ENCODE results near the gene HKDC1.
"Not testable (repeated sequence)": the region's sequence is repeated elsewhere in the genome, so short reads cannot be mapped to it uniquely, and the experiment has no call there.

Gene HKDC1, protein sequence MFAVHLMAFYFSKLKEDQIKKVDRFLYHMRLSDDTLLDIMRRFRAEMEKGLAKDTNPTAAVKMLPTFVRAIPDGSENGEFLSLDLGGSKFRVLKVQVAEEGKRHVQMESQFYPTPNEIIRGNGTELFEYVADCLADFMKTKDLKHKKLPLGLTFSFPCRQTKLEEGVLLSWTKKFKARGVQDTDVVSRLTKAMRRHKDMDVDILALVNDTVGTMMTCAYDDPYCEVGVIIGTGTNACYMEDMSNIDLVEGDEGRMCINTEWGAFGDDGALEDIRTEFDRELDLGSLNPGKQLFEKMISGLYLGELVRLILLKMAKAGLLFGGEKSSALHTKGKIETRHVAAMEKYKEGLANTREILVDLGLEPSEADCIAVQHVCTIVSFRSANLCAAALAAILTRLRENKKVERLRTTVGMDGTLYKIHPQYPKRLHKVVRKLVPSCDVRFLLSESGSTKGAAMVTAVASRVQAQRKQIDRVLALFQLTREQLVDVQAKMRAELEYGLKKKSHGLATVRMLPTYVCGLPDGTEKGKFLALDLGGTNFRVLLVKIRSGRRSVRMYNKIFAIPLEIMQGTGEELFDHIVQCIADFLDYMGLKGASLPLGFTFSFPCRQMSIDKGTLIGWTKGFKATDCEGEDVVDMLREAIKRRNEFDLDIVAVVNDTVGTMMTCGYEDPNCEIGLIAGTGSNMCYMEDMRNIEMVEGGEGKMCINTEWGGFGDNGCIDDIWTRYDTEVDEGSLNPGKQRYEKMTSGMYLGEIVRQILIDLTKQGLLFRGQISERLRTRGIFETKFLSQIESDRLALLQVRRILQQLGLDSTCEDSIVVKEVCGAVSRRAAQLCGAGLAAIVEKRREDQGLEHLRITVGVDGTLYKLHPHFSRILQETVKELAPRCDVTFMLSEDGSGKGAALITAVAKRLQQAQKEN

DNA sequence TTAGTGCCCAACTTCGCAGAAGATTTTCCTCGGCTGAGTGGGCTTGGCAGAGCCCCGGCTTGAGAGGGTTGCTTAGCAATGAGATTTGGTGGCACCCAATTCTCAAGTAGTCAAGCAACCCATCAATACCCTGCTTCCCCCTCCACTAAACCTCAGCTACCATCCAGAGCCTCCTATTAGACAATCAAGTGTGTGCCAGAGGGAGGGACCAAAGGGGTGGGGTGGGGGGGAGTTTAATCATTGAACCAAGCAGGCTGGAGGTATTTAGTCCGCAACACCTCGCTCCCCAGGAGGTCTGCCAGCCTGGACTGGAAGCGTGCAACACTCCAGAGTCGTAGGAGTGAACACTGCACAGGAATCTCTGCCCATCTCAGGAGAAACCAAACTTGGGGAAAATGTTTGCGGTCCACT, at the start of gene HKDC1:
TSS of gene HKDC1 (plus strand) at position 292 of the 411 bp plus-strand sequence. CDS start at position 396, 104 bp downstream.
- DNase-seq: peak in 2 of 51 donors; percentile 6 to 7

DNA sequence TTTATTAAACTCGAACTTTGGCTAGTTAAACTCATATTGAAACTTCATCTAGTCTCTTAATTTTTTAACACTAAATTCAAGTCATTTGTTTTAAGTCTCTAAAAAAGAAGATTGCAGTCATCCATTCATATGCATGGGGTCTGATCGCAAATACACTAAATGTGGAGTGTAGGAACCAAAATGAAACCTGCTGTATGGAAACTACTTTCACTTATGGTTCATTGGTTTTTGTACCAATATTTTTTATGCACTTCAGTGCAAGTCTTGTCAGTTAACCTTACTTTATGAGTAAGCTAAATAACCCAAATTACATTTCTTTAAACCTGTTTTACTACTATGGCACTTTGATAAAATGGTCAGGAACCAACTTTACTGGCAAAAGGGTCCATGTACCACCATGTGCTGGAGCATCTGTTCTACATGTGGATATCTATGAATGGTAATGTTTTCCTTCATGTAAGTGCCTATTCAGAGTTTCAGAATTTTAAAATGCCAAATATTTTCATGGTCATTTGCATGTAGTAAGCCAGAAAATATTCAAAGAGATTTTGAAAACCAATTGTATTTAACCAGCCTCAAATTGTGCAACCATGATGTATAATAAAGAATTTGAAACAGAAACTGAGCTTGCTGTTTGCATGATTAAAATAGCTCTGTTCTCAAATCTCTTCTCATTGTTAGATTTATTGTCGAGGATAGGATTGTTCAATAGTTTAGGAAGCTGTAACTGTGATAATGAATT, 47.7 kb upstream of the HKDC1 start:
- no peak for DNase-seq

DNA sequence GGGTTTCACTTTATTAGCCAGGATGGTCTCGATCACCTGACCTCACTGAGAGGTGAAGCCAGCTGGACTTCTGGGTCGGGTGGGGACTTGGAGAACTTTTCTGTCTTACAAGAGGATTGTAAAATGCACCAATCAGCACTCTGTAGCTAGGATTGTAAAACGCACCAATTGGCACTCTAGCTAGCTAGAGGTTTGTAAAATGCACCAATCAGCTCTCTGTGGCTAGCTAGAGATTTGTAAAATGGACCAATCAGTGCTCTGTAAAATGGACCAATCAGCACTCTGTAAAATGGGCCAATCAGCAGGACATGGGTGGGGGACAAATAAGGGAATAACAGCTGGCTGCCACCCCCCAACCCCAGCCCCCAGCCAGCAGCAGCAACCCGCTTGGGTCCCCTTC, 44.8 kb upstream of the HKDC1 start:
- DNase-seq: not testable (repeated sequence)

DNA sequence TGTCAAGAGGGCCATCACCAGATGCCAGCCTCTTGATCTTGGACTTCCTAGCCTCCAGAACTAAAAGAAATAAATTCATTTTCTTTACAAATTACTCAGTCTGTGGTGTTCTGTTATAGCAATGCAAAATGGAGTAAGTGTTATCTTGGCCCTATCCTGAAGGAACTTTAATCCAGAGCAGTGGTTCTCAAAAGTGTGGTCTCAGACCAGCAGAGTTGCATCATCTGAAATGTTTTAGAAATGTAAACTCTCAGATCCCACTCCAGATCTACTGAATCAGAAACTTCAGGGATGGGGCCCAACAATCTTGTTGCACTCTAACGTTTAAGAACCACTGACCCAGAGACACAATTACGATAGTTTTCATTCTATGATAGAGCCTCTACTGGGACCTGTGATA, 43.3 kb upstream of the HKDC1 start:
- DNase-seq: no peak

DNA sequence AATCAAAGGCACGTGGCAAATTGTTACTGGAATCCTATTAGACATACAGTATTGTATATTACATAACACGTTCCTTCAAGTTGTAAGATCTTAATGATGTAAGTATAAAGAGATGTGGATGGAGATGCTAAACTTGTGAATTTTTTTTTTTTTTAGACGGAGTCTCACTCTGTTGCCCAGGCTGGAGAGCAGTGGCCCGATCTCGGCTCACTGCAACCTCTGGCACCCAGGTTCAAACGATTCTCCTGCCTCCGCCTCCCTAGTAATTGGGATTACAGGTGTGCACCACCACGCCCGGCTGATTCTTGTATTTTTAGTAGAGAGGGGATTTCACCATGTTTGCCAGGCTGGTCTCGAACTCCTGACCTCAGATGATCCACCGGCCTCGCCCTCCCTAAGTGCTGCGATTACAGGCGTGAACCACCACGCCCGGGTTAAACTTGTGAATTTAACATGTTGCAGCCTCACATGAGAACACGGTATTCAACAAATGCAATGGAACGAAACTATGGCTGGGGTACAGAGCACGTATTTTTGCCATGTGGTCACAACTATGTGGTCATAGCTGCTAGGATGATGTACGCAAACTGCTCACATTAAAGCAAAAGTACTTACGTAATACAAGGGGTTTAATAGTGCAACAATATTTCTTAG, 40.9 kb upstream of the HKDC1 start:
- DNase-seq: peak in 2 of 51 donors; percentile 1 to 37

DNA sequence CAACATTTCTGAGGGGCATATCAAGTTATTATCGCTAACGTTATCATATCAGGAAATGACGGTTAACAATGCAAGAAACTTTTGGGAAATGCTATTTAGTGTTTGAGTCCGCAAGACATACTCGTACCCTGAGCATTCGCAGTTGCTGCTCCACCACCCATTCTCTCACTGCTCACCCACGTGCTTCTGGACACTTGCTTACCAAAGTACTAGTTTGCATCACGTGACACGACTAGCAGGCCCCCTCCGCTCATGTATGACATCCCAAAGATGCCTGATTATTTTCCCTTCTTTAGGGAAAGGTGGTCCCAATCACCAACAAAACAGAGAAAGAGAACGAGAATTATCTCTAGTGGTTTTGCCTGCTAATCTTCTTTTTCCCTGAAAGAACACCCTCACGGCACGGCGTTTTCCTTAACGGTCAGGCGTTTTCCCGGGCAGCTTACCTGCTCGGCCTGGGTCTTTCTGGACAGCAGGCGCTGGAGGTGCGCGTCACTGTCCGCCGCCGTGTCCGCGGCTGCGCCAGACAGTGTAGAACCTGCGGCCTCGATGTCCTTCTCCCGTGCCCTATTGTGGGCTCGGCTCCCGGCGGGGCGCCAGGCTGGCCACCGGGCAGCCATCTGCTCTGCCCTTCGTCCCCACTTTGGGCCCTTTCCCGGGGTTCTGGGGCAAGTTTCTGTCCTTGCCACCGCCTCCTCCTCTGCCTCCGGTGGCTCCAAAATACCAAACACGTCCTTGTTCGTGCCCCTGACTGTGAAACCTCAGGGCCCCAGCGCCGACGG, 40.2 kb upstream of the HKDC1 start, which contains the start of gene SUPV3L1:
TSS of gene SUPV3L1 (plus strand) at position 492 of the 782 bp plus-strand sequence. CDS start at position 550, 58 bp downstream.
- DNase-seq: peak; percentile 68 to 99 (median 88)

DNA sequence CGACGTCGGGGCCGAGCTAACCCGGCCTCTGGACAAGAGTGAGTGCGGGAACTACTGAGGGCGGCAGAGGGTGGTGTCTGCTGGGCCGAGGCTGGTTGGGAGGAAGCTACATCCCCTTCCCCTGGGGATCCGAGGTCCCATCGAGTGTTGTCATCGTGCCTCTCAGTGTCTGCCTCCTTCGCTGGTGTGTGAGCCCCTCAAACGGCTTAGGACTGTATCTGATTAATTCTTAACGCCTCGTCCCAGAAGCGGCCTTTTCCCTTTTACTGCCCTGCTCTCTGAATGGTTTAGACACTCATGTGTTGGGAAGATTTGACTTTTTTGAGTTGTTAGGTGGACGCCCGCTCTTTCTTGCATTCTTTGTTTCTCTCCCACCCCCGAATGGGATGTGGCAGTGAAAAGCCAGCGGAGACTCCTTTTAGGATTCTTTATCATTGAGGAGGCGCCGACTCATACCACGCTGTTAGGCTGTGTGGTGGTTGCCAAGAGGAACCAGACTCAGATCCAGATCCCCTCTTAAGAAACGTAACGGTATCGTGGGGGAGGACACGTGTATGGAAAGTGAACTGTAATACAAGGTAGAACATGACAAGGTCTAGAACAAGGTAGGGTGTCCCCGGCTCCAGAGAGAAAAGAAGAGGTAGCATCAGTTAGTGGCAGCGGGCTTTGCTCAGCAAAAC, 39.5 kb upstream of the HKDC1 start:
- peak in 5 of 51 donors; percentile 6 to 37 (median 24) for DNase-seq

DNA sequence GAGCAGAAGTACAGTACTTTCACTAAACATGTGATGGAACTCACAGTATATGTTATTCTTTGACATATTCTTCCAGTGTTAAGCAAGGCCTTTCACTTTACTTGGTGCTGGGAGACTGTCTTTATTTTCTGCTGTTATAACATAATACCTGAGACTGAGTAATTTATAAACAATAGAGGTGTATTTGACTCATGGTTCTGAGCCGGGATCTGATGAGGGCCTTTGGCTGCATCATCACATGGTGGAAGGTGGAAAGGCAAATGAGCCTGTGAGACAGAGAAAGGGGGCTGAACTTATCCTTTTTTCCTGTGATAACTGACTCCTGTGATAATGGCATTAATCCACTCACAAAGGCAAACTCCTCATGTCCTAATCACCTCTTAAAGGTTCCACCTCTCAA, 38.7 kb upstream of the HKDC1 start:
- DNase-seq: no peak

DNA sequence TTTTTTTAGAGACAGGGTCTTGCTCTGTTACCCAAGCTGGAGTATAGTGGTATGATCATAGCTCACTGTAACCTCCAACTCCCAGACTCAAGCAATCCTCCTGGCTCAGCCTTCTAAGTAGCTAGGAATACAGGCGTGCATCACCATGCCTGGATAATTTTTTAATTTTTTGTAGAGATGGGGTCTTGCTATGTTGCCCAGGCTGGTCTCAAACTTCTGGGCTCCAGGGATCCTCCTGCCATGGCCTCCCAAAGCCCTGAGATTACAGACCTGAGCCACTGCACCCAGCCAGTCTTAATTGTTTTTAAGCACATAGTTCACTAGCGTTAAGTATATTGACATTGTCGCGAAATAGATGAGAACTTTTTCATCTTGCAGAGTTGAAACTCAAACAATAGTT, 38.1 kb upstream of the HKDC1 start:
- no peak for DNase-seq

DNA sequence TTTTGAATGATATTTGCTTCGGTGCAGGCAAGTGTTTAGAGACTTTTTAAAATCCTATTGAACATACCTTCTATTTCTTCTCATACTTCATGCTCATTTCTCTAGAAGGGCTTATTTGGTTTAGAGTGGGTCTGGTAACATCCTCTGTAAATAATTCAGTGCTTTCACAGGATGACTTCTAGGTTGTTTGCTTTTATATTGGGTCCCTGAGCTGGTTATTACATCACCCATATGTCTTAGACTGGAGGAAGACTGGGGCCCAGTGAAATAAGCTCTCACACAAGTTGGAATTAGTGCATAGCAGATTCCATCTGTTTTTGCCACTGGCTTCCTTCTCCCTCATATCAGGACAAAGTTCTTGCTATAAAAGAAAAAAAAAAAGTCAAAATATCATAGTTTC, 33.6 kb upstream of the HKDC1 start:
- no peak for DNase-seq

DNA sequence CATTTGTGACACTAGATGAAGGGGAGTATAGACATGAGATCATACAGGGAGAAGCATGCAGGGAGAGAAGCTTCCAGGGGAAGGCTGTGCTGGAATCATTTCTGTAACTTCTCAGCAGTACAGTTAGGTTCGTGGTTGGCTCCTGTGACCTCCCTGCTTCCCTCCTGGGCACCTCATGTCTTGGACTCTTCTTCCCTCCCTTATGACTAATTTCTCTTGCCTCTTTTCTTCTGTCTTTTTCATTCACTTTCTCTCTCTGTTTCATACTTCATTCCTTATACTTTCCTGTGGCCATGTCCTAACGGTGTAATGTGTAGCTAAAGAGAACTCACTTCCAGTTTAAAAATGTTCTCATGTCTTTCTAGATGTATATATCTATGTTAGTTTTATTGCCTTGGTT, 19.1 kb upstream of the HKDC1 start:
- no peak for DNase-seq

DNA sequence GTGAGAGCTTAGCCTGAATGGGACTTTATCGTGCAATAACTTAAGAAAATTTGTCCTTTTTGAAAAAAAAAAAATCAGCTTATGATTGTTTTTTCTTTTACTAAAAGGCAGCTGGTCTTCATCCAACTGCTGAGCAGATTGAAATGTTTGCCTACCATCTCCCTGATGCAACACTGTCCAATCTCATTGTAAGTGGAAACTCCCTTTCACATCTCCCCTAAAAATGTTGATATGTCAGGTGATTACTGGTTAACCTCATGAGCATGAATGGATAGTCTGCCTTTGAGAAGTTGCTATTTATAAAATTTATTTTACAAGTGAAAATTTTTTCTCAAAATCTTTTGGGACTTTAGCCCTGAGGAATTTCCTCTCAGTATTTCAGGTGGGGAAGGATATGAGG, 17.8 kb upstream of the HKDC1 start:
- no peak for DNase-seq

DNA sequence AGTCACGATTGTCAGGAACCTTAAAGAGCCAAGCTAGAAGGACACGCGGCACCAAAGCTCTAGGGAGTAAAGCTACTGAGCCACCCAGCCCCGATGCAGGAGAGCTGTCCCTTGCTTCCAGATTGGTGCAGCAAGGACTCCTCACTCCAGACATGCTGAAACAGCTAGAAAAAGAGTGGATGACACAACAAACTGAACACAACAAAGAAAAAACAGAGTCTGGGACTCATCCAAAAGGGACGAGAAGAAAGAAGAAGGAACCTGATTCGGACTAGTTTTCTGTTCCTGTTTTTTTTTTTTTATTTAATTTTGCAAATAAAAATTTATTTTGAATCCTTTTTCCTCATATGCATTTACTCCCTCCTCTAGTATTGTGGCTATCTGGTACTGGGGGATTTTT, 11.4 kb upstream of the HKDC1 start:
- no peak for DNase-seq

DNA sequence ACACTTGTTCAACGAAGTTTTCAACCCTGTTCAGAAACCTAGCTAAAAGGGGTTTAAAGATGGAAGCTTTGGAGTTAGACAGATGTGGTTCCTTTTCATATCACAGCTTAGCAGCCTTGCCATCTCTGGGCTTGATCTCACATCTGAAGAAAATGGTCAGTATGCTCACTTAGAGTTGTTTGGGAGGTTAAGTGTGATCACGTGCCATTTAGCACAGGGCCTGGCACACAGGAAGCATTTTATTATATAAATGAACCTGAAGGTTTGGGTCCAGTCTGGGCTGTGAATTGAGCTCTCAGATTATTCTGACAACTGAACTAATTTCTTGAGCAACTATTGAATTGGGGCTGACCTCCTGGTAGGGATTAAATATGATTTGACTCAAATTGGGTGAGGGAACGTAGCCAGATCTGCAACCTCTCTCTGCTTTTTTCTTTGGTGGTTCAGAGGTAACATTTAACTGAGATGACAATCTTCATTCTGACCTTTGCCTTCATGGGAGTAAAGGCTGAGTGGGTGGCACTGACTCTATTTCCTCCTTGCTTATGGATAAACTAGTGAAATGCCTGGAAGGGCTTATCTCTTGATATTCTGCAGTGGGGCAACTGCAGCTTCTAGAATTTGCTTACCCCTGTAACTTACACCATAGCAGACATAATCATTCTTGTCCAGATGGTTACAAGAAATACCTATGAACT, 10.2 kb upstream of the HKDC1 start:
- DNase-seq: no peak

DNA sequence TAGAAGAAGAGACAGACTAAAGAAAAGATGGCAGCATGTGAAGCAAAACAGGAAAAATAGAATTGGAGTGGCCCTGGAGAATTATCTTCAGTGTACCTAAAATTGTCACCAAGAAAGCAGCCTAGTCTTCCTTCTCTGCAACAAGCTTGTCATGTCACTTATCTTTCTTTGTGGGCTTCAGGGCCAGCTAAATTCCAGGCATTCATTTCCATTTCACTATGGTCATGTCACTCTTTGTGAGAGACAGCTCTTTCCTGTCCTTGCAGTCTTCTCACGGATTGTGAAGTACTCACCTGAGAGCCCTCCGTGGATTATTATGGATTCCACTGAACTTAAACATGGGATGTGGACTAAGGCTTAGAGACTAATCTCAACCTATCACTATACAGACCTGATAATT, 9.0 kb upstream of the HKDC1 start:
- no peak for DNase-seq

DNA sequence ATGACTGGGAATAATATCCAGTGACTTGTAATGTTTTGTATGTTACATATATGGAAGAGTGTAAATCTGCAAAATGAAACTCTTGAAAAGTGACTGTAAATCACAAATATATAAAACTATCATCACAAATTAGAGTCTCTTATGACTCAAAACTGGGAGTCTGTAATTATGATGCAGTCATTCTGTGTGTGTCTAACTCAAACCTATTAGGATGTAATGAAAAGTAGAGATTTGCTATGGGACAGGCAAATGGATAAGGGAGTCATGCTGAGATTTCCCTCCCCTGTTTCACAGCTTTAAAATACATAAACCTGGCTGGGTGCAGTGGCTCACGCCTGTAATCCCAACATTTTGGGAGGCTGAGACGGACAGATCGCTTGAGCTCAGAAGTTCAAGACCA, 8.6 kb upstream of the HKDC1 start:
- no peak for DNase-seq

DNA sequence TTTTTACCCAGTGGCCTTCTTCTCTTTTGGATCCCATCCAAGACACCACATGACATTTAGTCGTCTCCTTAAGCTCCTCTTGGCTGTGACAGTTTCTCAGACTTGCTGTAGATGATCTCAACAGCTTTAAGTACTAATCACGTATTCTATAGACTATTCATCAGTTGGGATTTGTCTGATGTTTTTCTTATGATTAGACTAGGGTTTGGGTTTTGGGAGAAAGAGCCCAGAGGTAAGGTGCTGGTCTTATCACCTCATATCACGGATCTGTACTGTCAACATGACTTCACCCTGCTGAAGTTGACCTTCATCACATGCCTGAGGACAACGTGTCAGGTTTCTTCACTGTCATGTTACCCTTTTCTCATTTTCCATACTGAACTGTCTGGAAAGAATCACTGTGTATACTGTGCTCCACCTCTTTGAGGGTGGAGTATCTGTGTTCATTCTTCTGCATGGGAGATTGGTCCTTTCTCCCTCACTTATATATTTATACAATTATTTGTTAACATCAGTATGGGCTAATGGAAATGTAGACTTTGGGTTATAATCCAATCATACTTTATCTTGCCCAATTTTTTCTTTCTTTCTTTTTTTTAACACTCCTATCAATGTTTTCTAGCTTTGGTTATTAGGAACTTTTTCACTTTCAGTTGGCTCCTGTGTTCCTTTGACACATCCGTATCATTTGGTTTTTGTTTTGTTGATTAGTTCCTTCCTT, 6.4 kb upstream of the HKDC1 start:
- DNase-seq: no peak

DNA sequence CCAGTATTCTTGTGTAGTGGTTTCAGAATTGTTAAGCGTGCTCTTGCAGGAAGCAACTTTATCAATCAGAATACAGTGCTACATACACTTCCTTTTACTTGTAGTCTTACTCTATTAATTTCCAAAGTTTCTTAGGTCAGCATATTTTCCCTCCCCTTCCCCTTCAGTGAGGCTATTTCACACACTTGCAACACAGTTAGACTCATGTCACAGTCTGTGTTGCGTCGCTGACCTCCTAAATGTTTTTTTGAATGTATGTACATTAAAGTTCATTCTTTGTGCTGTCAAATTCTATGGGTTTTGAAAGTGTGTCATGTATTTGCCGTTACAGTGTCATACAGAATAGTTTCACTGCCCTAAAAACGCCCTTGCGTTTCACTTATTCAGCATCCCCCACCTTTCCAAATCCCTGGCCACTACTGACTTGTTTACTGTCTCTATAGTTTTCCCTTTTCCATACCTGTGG, 5.4 kb upstream of the HKDC1 start:
- DNase-seq: no peak
